Psoas muscle (tissue), 8 donors: Measurements from ENCODE around the gene TIMM17B. TPM values are rescaled to one million over a fixed set of nuclear protein-coding genes. Genes with fewer than 3 reads are reported as not detected.

Source experiments
- ATAC-seq, 4 donors: fragments of 200-7000 bp; cut with Tn5 transposase; one replicate each; pipeline ENCODE4 v1.9.1; 2020; ENCODE audit warnings: moderate library complexity in 3 of 4, mild to moderate bottlenecking in 2 of 4
- DNase-seq, 2 donors: peaks; one replicate each; pipeline ENCODE4 v3.0.0-alpha.2; 2020
- H3K27ac ChIP-seq: fragments of 200-600 bp; one replicate; pipeline ENCODE4 v1.8.0; 2022
- H3K27me3 ChIP-seq, 3 donors: fragments of 200-600 bp in 1 of 3; one replicate each; pipeline versions ENCODE4 v1.6.1 to v1.8.0; 2013 to 2022; ENCODE audit warnings: low read length in 2 of 3, mild to moderate bottlenecking in 2 of 3, moderate library complexity in 1 of 3; ENCODE audit not compliant: insufficient read depth in 3 of 3
- H3K36me3 ChIP-seq, 2 donors: fragments of 200-600 bp in 1 of 2; one replicate each; pipeline versions ENCODE4 v1.6.1 to v1.8.0; 2013 to 2022; ENCODE audit warnings: low read depth in 1 of 2, mild to moderate bottlenecking in 1 of 2, moderate library complexity in 1 of 2; ENCODE audit not compliant: insufficient read depth in 1 of 2
- H3K4me1 ChIP-seq: fragments of 200-600 bp; one replicate; pipeline ENCODE4 v1.8.0; 2022
- H3K4me3 ChIP-seq: fragments of 200-600 bp; one replicate; pipeline ENCODE4 v1.8.0; 2022; ENCODE audit warnings: mild to moderate bottlenecking
- H3K9me3 ChIP-seq: fragments of 200-600 bp; one replicate; pipeline ENCODE4 v1.8.0; 2022
- CTCF ChIP-seq: fragments of 200-600 bp; IDR thresholded peaks from one replicate; pipeline ENCODE4 v1.8.0; 2022; ENCODE audit warnings: antibody characterized with exemption
- WGBS, 3 donors: extraction: QIAGEN DNeasy Blood & Tissue Kit; methylation state at CpG; one replicate each; pipeline versions ENCODE4 v1.1.6 to v1.1.7; 2013; 5-methylcytosine and 5-hydroxymethylcytosine counted together
- intact Hi-C, 2 donors: fragments of 100-400 bp; cut with DNase I; formaldehyde crosslinking; loops; one replicate each; pipeline versions ENCODE4 v1.11.0 to v1.14.2; 2022
- polyA plus RNA-seq, 3 donors: library from polyadenylated mRNA; stranded (reverse); fragments of 200-250 nt; gene quantifications; one replicate each; pipeline ENCODE4 v1.2.3, GENCODE V29; 2013
- total RNA-seq, 4 donors: library from RNA; stranded (reverse); fragmentation: NEBNext Ultra II Directional in 2 of 4; extraction: Animal tissue kit (Norgen Biotek cat#: 25700) in 2 of 4; gene quantifications; one replicate each; pipeline versions ENCODE4 v1.2.1 to v1.2.4, GENCODE V29; 2021 to 2023
- donor health status: healthy with polysubstance abuse.
- donor health status: DM: no; HTN: no; CAD: no; lungs with moderate emphysema.
- donor health status: Bipolar disorder and iron deficiency.
- donor health status: healthy.
- donor health status: DM: yes; HTN: yes; CAD: no.
- donor health status: DM: no; HTN: no; CAD: no.
- donor health status: DM: no; HTN: no; CAD: no.
- donor health status: DM: yes; HTN: yes; CAD: no.

The TIMM17B gene
- total and polyA plus RNA-seq, 7 donors, result 56.6 to 91.6 (median 72.3) TPM

GRCh38 chrX:48904626-48905025 is 7.1 kb upstream of the TIMM17B start:
- intact Hi-C loops, result no loop called here
- H3K4me1 ChIP-seq, result no peaks in the 10 kb centered on the region
- no peaks in the 10 kb centered on the region for H3K9me3 ChIP-seq
- no peak for TF ChIP-seq CTCF
- H3K27me3 ChIP-seq, result no peaks in the 10 kb centered on the region
- H3K36me3 ChIP-seq, result peaks cover 4 to 55% of the 10 kb centered on the region in 2 donors
- 77 to 88% (median 81%) methylated on average over 14 of the region's 14 CpGs for WGBS, 3 donors
- H3K27ac ChIP-seq, result no peak overlapping the region
- H3K4me3 ChIP-seq, result no peak overlapping the region
- no peak for ATAC-seq
- DNase-seq, result no peak

- Histone ChIP-seq H3K27me3 (no peaks in the 10 kb centered on the region), H3K4me3 (no peak overlapping the region), H3K4me1 (no peaks in the 10 kb centered on the region), H3K9me3 (no peaks in the 10 kb centered on the region), H3K36me3 (peaks cover 4 to 55% of the 10 kb centered on the region in 2 donors), H3K27ac (no peak overlapping the region)
- intact Hi-C loops, result no loop called here
- no peak for ATAC-seq
- 65 to 82% (median 69%) methylated on average over 5 to 8 of the region's 8 CpGs for WGBS, 3 donors
- no peak for TF ChIP-seq CTCF
- DNase-seq, result no peak
Measured at GRCh38 chrX:48904180-48904579, 6.6 kb upstream of the TIMM17B start.

- H3K9me3 ChIP-seq, result no peaks in the 10 kb centered on the region
- H3K4me1 ChIP-seq, result no peaks in the 10 kb centered on the region
- H3K27me3 ChIP-seq, result no peaks in the 10 kb centered on the region
- DNase-seq, result no peak
- WGBS, 3 donors, result 76 to 82% (median 82%) methylated on average over 6 of the region's 6 CpGs
- intact Hi-C loops, result no loop called here
- TF ChIP-seq CTCF, result no peak
- ATAC-seq, result no peak
- no peak overlapping the region for H3K27ac ChIP-seq
- H3K36me3 ChIP-seq, result peaks cover 4 to 55% of the 10 kb centered on the region in 2 donors
- no peak overlapping the region for H3K4me3 ChIP-seq
Measured at GRCh38 chrX:48903290-48903689, 5.7 kb upstream of the TIMM17B start.

GRCh38 chrX:48902776-48903175 is 5.2 kb upstream of the TIMM17B start:
- peaks cover 4 to 55% of the 10 kb centered on the region in 2 donors for H3K36me3 ChIP-seq
- intact Hi-C loops, result no loop called here

More at GRCh38 chrX:48902776-48903175, 5.2 kb upstream of the TIMM17B start:
- Histone ChIP-seq H3K4me1 (no peaks in the 10 kb centered on the region), H3K27me3 (no peaks in the 10 kb centered on the region), H3K27ac (no peak overlapping the region), H3K9me3 (no peaks in the 10 kb centered on the region), H3K4me3 (no peak overlapping the region)
- TF ChIP-seq CTCF, result no peak
- 71 to 81% (median 81%) methylated on average over 12 to 14 of the region's 14 CpGs for WGBS, 3 donors
- DNase-seq, result no peak
- no peak for ATAC-seq
